ENCODE results near the gene GABARAPL1. TPM values are rescaled to one million over a fixed set of nuclear protein-coding genes. Genes with fewer than 3 reads are reported as not detected.

The GABARAPL1 gene
- total RNA-seq, 1 experiment from 2014 or later = 24.1 TPM

DNA sequence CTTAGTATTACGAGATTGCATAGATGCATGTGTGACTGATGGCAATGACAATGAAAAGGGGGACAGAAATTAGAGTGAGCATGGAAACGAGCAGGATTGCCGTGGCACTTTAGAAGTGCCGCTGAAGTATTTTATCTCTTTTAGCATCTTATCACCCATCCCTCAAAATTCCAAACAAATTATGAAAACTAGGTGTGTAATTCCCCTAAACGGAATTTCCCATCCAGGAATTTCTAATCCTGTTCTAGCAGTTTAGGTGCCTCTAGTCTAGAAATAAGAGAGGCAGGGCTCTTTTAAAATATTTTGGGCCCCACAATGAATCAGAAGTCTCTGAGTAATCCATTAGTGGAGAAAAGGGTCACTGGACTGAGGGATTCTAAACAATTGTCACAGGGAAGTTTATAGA, 32.9 kb upstream of the GABARAPL1 start:
- ATAC-seq = no peak
- ChIA-PET POLR2A (no interaction called here), CTCF (no interaction called here)
- H3K4me1 ChIP-seq (ENCODE audit: control insufficient read depth, insufficient read depth, low read length) = peaks cover 3% of the 10 kb centered on the region
- H3K4me3 ChIP-seq (ENCODE audit: low read depth in 2 of 2, low read length in 2 of 2) = no peak overlapping the region
- no peak for TF ChIP-seq POLR2AphosphoS5 (IDR thresholded peaks at IDR 0.05; ENCODE audit: low read depth, low read length)
- TF ChIP-seq REST (IDR thresholded peaks at IDR 0.05; ENCODE audit: insufficient read depth in 1 of 2, low read depth in 2 of 2, low read length in 1 of 2) = no peak
- no peak for TF ChIP-seq TCF7L2 (IDR thresholded peaks at IDR 0.05; ENCODE audit: low read depth, low read length)
- no peak for TF ChIP-seq CTCF (IDR thresholded peaks at IDR 0.05)
- TF ChIP-seq SIN3A (IDR thresholded peaks at IDR 0.05; ENCODE audit: borderline replicate concordance, insufficient read depth, low read depth, low read length) = no peak
- no peaks in the 10 kb centered on the region for H3K27me3 ChIP-seq (ENCODE audit: control insufficient read depth, insufficient read depth, low read length)
- H3K9me3 ChIP-seq (ENCODE audit: control insufficient read depth, insufficient read depth, low read depth, low read length) = no peaks in the 10 kb centered on the region
- no peak for DNase-seq (ENCODE audit: low read depth, low spot score)
- no peak overlapping the region; the same call in 1 of the 2 replicates for H3K27ac ChIP-seq (ENCODE audit: low read length)
- intact Hi-C loops (cut with micrococcal nuclease; ENCODE audit: unreplicated experiment) (no loop called here), in situ Hi-C loops (cut with HindIII; ENCODE audit: low pct_unique_long_range_greater_than_20kb, low sequenced_read_pairs) (no loop called here)
- no peaks in the 10 kb centered on the region for H3K36me3 ChIP-seq (ENCODE audit: control insufficient read depth, insufficient read depth, low read length)
- BruUV-seq (replicated peaks) = no TSS peak

GRCh38 chr12:10182354-10183049, 30.2 kb upstream of the GABARAPL1 start:
- no peak for TF ChIP-seq CTCF (IDR thresholded peaks at IDR 0.05)
- no peak for TF ChIP-seq TCF7L2 (IDR thresholded peaks at IDR 0.05; ENCODE audit: low read depth, low read length)
- no peak for TF ChIP-seq REST (IDR thresholded peaks at IDR 0.05; ENCODE audit: insufficient read depth in 1 of 2, low read depth in 2 of 2, low read length in 1 of 2)
- no peak for TF ChIP-seq POLR2AphosphoS5 (IDR thresholded peaks at IDR 0.05; ENCODE audit: low read depth, low read length)
- no peak for TF ChIP-seq SIN3A (IDR thresholded peaks at IDR 0.05; ENCODE audit: borderline replicate concordance, insufficient read depth, low read depth, low read length)
- intact Hi-C loops (cut with micrococcal nuclease; ENCODE audit: unreplicated experiment) (no loop called here), in situ Hi-C loops (cut with HindIII; ENCODE audit: low pct_unique_long_range_greater_than_20kb, low sequenced_read_pairs) (no loop called here)
- Histone ChIP-seq H3K4me1 (ENCODE audit: control insufficient read depth, insufficient read depth, low read length) (peaks cover 3% of the 10 kb centered on the region), H3K4me3 (ENCODE audit: low read depth in 2 of 2, low read length in 2 of 2) (no peak overlapping the region), H3K27ac (ENCODE audit: low read length) (no peak overlapping the region; the same call in 1 of the 2 replicates), H3K36me3 (ENCODE audit: control insufficient read depth, insufficient read depth, low read length) (no peaks in the 10 kb centered on the region), H3K9me3 (ENCODE audit: control insufficient read depth, insufficient read depth, low read depth, low read length) (no peaks in the 10 kb centered on the region), H3K27me3 (ENCODE audit: control insufficient read depth, insufficient read depth, low read length) (no peaks in the 10 kb centered on the region)
- DNase-seq (ENCODE audit: low read depth, low spot score) = no peak
- POLR2A ChIA-PET = interaction anchor here (0.7 kb wide), 1 partner anchor 210 kb away, joined by 9 read pairs; no protein-coding TSS in a partner anchor
- CTCF ChIA-PET = no interaction called here
- no TSS peak for BruUV-seq (replicated peaks)
- ATAC-seq = no peak

All from Panc1 (cell line).